ENCODE measurements around the gene PRAMEF17. TPM values are rescaled to one million over a fixed set of nuclear protein-coding genes. Genes with fewer than 3 reads are reported as not detected.
"Not testable (repeated sequence)": the region's sequence is repeated elsewhere in the genome, so short reads cannot be mapped to it uniquely, and the experiment has no call there.

Gene PRAMEF17
- total RNA-seq, 1 donor from 2014 or later: not detected

DNA sequence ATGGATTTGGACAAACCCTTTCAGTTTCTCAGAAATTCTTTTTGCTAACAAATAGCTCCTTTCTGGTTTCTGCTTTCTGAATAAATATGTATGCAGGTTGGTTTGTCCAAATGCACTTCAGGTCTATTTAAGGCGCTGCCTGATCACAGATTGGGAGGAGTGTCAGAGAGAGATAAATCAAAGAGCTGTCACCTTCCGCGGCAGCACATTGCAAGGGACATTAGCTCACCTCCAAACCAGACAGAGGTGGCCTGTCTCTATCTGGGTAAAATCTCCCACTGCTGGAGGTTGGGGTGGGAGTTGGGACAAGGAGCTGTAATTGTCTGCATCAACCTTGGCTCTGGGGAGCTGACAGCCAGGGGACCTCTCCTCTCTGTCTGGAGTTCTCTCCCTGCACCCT is 46.0 kb downstream of the PRAMEF17 start:
- TF ChIP-seq, protein P1, sequence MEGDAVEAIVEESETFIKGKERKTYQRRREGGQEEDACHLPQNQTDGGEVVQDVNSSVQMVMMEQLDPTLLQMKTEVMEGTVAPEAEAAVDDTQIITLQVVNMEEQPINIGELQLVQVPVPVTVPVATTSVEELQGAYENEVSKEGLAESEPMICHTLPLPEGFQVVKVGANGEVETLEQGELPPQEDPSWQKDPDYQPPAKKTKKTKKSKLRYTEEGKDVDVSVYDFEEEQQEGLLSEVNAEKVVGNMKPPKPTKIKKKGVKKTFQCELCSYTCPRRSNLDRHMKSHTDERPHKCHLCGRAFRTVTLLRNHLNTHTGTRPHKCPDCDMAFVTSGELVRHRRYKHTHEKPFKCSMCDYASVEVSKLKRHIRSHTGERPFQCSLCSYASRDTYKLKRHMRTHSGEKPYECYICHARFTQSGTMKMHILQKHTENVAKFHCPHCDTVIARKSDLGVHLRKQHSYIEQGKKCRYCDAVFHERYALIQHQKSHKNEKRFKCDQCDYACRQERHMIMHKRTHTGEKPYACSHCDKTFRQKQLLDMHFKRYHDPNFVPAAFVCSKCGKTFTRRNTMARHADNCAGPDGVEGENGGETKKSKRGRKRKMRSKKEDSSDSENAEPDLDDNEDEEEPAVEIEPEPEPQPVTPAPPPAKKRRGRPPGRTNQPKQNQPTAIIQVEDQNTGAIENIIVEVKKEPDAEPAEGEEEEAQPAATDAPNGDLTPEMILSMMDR (conservative IDR thresholded peaks at IDR 0.05): no peak
- Mint-ChIP-seq H3K9me3 (peaks cover 16% of the 10 kb centered on the region), H3K27me3 (no peaks in the 10 kb centered on the region), H3K36me3 (no peaks in the 10 kb centered on the region), H3K27ac (no peak overlapping the region), H3K4me3 (no peak overlapping the region), H3K4me1 (ENCODE audit: unreplicated experiment) (no peaks in the 10 kb centered on the region)
- DNase-seq (ENCODE audit: extremely low spot score, unreplicated experiment): no peak

- not testable (repeated sequence) for H3K27ac Mint-ChIP-seq; H3K4me3 Mint-ChIP-seq; H3K4me1 Mint-ChIP-seq (ENCODE audit: unreplicated experiment); DNase-seq (ENCODE audit: extremely low spot score, unreplicated experiment); H3K36me3 Mint-ChIP-seq; H3K27me3 Mint-ChIP-seq
- peaks cover 12% of the 10 kb centered on the region for H3K9me3 Mint-ChIP-seq
Measured at GRCh38 chr1:13439104-13439783, 49.8 kb downstream of the PRAMEF17 start.

Other genes with a start within 250 kb of the PRAMEF17 start
- not detected in 2 replicates for gene PRAMEF26, start 233.6 kb upstream of the PRAMEF17 start, total RNA-seq (ENCODE audit: low replicate concordance)
- not detected in 2 replicates for gene HNRNPCL4, start 224.0 kb upstream of the PRAMEF17 start, total RNA-seq (ENCODE audit: low replicate concordance)
- gene PRAMEF9, start 217.8 kb upstream of the PRAMEF17 start, total RNA-seq (ENCODE audit: low replicate concordance): not detected in 2 replicates
- gene PRAMEF13, start 188.2 kb upstream of the PRAMEF17 start, total RNA-seq (ENCODE audit: low replicate concordance): not detected in 2 replicates
- not detected in 2 replicates for gene PRAMEF18, start 163.5 kb upstream of the PRAMEF17 start, total RNA-seq (ENCODE audit: low replicate concordance)
- not detected in 2 replicates for gene PRAMEF5, start 135.4 kb upstream of the PRAMEF17 start, total RNA-seq (ENCODE audit: low replicate concordance)
- gene PRAMEF8, start 104.5 kb upstream of the PRAMEF17 start, total RNA-seq (ENCODE audit: low replicate concordance): not detected in 2 replicates
- not detected in 2 replicates for gene PRAMEF33, start 86.1 kb upstream of the PRAMEF17 start, total RNA-seq (ENCODE audit: low replicate concordance)
- gene PRAMEF15, start 74.1 kb upstream of the PRAMEF17 start, total RNA-seq (ENCODE audit: low replicate concordance): not detected in 2 replicates
- not detected in 2 replicates for gene PRAMEF14, start 42.5 kb upstream of the PRAMEF17 start, total RNA-seq (ENCODE audit: low replicate concordance)
- not detected in 2 replicates for gene PRAMEF19, start 17.7 kb upstream of the PRAMEF17 start, total RNA-seq (ENCODE audit: low replicate concordance)
- not detected in 2 replicates for gene PRAMEF20, start 20.8 kb downstream of the PRAMEF17 start, total RNA-seq (ENCODE audit: low replicate concordance)
- 1.0 and 2.6 TPM in 2 replicates for gene LRRC38, start 124.4 kb downstream of the PRAMEF17 start, total RNA-seq (ENCODE audit: low replicate concordance)
- 4.8 and 24.2 TPM in 2 replicates for gene PDPN, start 194.2 kb downstream of the PRAMEF17 start, total RNA-seq (ENCODE audit: low replicate concordance)

All from type B pancreatic cell (in vitro differentiated cells).